GM12801 (cell line): ENCODE measurements around the gene RHBDL3.

Experiments
- TF ChIP-seq, protein P1 (sequence below): IDR thresholded peaks from one replicate; pipeline ENCODE4 v1.5.1; 2011; ENCODE audit warnings: control low read depth; ENCODE audit not compliant: insufficient read length; ENCODE audit errors: extremely low read depth

RHBDL3 gene

DNA sequence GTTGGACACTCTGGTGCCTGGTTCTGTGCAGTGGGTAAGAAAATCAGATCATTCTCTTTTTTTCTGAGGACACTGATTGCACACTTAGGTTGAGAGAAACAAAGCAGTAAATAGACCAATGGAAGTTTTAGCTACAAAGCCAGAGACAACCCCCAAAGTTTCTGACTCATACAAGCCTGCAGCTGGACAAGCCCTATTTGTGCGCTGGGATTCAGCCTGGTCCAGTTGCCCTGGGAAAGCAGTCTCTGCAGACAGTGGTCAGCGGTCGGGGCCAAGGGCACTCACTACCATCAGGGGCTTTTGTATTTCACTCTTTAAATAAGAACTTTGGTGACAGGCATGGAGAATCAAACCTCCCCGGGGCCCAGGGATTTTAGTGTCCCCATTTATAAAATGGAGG, 6.0 kb upstream of the RHBDL3 start:
- TF ChIP-seq, protein P1, sequence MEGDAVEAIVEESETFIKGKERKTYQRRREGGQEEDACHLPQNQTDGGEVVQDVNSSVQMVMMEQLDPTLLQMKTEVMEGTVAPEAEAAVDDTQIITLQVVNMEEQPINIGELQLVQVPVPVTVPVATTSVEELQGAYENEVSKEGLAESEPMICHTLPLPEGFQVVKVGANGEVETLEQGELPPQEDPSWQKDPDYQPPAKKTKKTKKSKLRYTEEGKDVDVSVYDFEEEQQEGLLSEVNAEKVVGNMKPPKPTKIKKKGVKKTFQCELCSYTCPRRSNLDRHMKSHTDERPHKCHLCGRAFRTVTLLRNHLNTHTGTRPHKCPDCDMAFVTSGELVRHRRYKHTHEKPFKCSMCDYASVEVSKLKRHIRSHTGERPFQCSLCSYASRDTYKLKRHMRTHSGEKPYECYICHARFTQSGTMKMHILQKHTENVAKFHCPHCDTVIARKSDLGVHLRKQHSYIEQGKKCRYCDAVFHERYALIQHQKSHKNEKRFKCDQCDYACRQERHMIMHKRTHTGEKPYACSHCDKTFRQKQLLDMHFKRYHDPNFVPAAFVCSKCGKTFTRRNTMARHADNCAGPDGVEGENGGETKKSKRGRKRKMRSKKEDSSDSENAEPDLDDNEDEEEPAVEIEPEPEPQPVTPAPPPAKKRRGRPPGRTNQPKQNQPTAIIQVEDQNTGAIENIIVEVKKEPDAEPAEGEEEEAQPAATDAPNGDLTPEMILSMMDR = no peak

DNA sequence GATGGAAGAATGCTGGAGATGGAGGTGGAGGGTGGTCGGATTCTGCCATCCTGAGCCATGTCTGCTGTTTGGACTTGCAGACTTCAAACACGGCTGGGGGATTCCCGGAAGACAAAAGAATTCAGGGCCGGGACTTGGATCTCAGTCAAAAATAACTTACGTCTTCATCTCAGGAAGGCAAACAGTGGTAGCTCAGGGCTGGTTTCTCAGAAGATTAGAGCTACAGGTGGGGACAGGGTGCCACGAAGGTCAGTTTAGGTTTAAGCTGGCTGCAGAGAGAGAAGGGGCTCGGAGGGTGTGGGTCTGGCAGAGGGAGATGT, 4.3 kb upstream of the RHBDL3 start:
- TF ChIP-seq, protein P1 = no peak

DNA sequence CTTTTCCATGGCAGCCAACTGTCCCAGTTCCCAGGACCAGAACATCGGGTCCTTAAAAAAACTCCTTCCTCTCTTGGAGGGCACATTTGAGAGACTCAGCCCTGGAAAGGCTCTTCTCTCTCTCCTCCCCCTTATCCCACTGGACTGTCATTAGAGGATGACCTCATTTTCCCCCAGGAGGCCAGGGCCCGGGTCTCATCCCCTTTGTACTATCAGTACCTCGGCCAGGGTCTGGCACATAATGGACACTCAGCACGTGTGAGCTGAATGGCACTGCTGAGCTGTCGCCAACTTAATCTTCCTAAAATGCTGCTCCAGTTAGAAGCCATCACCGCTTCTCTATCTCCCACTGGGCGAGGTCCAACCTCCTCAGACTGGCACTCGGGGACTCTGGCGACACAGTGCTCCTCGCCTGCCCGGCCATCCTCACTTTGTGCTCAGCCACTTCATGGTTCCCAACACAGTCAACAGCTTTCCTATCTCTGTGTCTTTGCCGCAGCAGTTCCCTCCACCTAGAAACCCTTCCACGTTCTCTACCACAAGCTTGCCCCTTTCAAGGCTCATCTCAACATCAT, 3.6 kb upstream of the RHBDL3 start:
- TF ChIP-seq, protein P1 = no peak

DNA sequence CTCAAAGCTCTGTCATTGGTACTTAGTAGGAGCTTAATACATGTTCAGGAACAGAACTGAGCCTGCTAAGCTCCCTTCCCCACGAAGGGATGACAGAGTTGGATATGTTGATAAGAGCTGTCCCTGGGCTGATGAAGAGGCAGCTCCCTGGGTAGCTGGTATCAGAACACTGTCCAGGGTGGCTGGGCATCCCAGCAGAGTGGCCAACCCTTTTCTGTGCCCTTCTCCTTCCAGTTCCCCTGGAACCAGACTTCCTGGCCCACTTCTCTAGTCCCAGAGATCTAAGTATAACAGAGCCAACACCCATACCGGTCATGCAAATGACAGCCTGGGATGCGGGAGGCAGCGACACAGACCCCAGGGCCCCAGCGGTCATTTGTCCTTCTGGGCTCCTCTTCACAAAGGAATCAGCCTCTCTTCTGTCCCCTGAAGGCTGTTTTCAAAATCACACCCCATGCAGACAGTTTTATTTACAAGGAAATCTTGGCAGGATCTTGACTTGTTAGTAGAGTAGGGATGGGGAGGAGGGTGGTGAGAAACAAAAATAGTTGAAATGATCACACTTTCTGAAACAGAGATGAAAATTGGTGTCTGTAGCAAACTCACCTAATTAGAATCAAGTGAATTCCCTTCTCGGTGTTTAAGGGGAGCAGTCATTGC, 1.4 kb upstream of the RHBDL3 start:
- TF ChIP-seq, protein P1 = no peak

DNA sequence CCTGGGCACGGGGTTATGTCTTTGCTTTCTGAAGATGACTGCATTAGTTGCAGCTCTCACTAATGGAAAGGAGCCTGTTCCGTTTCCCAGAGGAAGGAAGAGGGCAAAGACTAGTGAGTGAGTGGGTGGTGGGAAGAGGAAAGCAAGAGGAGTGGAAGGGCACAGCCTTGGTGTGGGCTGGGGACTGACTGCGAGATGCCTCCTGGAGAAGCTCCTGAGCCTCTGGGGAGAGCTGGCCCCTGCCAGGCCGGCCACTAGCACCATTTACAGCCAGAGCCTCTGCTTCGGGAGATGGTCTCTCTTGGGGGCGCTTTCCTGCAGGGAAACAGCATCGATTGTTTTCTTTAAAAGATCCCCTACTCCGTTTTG, 825 bp upstream of the RHBDL3 start:
- TF ChIP-seq, protein P1 = no peak

DNA sequence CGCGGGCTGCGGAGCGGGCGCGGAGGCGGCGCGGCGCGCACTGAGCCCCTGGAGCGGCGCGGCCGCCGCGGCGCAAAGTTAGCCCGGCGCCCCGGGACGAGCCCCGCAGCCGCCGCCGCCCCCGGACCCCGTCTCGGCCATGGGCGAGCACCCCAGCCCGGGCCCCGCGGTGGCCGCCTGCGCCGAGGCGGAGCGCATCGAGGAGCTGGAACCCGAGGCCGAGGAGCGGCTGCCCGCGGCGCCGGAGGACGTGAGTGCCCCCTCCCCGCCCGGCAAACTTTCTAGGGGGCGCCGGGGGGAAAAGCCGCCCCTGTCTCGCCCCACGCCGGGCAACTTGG, 388 bp downstream of the RHBDL3 start:
- TF ChIP-seq, protein P1 = no peak

DNA sequence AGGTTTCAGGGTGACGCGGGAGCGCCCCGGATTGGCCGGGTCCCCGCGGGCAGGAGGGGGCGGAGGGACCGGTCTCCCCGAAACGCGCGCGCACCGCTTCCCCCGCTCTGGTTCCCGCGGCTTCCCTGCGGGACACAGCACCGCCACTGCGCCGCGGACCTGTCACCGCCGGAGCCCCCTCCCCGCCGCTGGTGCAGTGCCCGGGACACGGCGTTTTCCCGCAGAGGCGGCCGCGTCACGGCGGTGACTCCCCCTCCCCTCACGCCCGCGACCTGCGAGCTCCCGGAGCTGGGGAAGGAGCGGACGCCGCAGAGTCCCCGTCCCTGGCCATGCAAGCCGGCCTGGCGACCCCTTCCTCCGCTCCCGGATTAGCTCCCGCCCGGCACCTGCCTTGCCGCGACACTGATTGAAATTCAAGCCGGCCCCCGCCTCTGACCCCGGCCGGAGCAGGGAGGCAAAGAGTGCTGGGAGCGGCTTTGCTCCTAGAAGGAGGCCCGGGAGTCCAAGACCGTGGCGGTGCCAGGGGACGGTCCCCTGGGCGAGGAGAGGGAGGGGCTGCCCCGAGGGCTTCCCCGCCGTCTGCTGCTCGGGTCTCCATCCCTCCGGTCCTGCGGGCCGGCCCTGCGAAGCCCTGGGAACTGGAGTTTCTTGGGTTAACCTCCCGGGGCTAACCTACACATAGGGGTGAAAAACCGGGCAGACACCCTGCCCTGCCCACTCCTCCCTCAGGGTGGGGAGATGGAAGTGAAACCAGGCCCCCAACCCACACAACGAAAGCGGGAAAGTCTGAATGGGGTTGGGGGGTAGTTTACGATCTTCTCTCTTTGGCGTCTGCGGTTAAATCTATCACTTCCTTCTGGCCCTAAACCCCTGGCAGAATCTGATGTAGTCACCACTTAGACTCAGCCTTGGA, 1.0 kb downstream of the RHBDL3 start:
- TF ChIP-seq, protein P1 = no peak
